ENCODE results near the gene TNS3.

TNS3 gene

GRCh38 chr7:47408675-47409074, 173.2 kb downstream of the TNS3 start:
- no peak for TF ChIP-seq CTCF (IDR thresholded peaks at IDR 0.05; ENCODE audit: low read depth, low read length)
- DNase-seq: no peak
- Histone ChIP-seq H3K27ac (no peak overlapping the region), H3K27me3 (ENCODE audit: insufficient read depth, low read depth, severe bottlenecking) (no peaks in the 10 kb centered on the region), H3K4me3 (ENCODE audit: low read depth, low read length) (no peak overlapping the region), H3K36me3 (no peaks in the 10 kb centered on the region), H3K9me3 (ENCODE audit: severe bottlenecking) (no peaks in the 10 kb centered on the region)

DNA sequence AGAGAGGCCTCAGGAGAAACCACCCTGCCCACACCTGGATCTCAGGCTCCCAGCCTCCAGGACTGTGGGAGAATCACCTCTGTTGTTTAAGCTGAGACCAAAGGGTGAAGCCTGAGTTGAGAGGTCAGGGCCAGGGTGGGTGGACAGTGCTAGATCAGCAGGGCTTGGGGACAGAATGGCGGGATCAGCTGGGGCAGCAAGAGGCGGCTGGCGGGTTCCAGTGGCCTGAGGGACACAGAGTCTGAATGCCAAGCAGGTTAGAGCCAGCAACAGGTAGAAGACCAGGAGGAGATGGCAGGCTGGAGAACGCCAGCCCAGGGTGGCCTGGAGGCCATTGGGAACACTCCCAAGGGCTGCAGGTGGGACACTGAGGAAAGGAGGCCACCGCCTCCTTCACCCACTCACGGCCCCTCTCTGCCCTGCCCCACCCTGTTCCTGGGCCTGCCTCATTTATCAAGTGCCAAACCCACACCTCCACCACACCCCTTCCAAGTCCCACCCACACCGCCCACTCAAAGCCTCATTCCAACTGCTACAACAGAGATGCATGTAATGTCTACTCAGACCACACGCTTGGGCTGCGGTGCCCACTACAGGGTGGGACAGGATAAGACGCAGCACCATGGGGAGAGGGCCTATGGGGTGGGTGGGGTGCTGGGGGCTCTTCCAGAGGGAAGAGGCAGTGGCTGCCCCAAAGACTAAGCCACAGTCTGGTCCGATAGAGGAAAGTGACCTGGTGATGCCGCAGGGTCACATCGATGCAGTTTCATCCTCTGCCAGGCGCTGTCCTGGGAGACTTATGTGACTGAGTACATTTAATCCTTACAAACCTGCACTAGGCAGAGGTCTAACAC, 173.9 kb downstream of the TNS3 start:
- TF ChIP-seq CTCF (IDR thresholded peaks at IDR 0.05; ENCODE audit: low read depth, low read length): no peak
- Histone ChIP-seq H3K9me3 (ENCODE audit: severe bottlenecking) (no peaks in the 10 kb centered on the region), H3K4me3 (ENCODE audit: low read depth, low read length) (no peak overlapping the region), H3K27me3 (ENCODE audit: insufficient read depth, low read depth, severe bottlenecking) (no peaks in the 10 kb centered on the region), H3K27ac (no peak overlapping the region), H3K36me3 (no peaks in the 10 kb centered on the region)
- no peak for DNase-seq

GRCh38 chr7:47407136-47407535, 174.8 kb downstream of the TNS3 start:
- Histone ChIP-seq H3K9me3 (ENCODE audit: severe bottlenecking) (no peaks in the 10 kb centered on the region), H3K36me3 (no peaks in the 10 kb centered on the region), H3K4me3 (ENCODE audit: low read depth, low read length) (no peak overlapping the region), H3K27me3 (ENCODE audit: insufficient read depth, low read depth, severe bottlenecking) (no peaks in the 10 kb centered on the region), H3K27ac (no peak overlapping the region)
- no peak for DNase-seq
- TF ChIP-seq CTCF (IDR thresholded peaks at IDR 0.05; ENCODE audit: low read depth, low read length): no peak

- no peak for DNase-seq
- Histone ChIP-seq H3K27me3 (ENCODE audit: insufficient read depth, low read depth, severe bottlenecking) (no peaks in the 10 kb centered on the region), H3K27ac (no peak overlapping the region), H3K36me3 (no peaks in the 10 kb centered on the region), H3K9me3 (ENCODE audit: severe bottlenecking) (no peaks in the 10 kb centered on the region), H3K4me3 (ENCODE audit: low read depth, low read length) (no peak overlapping the region)
- no peak for TF ChIP-seq CTCF (IDR thresholded peaks at IDR 0.05; ENCODE audit: low read depth, low read length)
Observed at GRCh38 chr7:47406801-47407129, 175.1 kb downstream of the TNS3 start.

GRCh38 chr7:47405921-47406800, 175.8 kb downstream of the TNS3 start:
- Histone ChIP-seq H3K9me3 (ENCODE audit: severe bottlenecking) (no peaks in the 10 kb centered on the region), H3K36me3 (no peaks in the 10 kb centered on the region), H3K27ac (no peak overlapping the region), H3K4me3 (ENCODE audit: low read depth, low read length) (no peak overlapping the region), H3K27me3 (ENCODE audit: insufficient read depth, low read depth, severe bottlenecking) (no peaks in the 10 kb centered on the region)
- no peak for DNase-seq
- no peak for TF ChIP-seq CTCF (IDR thresholded peaks at IDR 0.05; ENCODE audit: low read depth, low read length)
